Activated CD8-positive, alpha-beta T cell treated with anti-CD3 and anti-CD28 coated beads for 36 hours (primary cell): Measurements from ENCODE around the gene NDUFS5. TPM values are rescaled to one million over a fixed set of nuclear protein-coding genes. Genes with fewer than 3 reads are reported as not detected.
"Not testable (repeated sequence)": the region's sequence is repeated elsewhere in the genome, so short reads cannot be mapped to it uniquely, and the experiment has no call there.

ENCODE experiments used
- ATAC-seq: fragments of 200-7000 bp; cut with Tn5 transposase; one replicate; pipeline ENCODE4 v1.10.0; 2021; ENCODE audit warnings: mild to moderate bottlenecking, moderate library complexity
- CTCF ChIA-PET: fragments of 350-600 bp; sonication (Branson Sonifier 250); formaldehyde crosslinking; loops from one replicate; lab custom pipeline; 2021; ENCODE audit warnings: antibody characterized with exemption; lab: Charles Lee
- POLR2A ChIA-PET: fragments of 350-600 bp; sonication (Branson Sonifier 250); formaldehyde crosslinking; loops from one replicate; lab custom pipeline; 2021; ENCODE audit warnings: antibody characterized with exemption; lab: Charles Lee
- DNase-seq: peaks from one replicate; pipeline ENCODE4 v3.0.0-alpha.2; 2020
- H3K27ac Mint-ChIP-seq: one replicate; pipeline ENCODE4 v1.8.0; 2021; ENCODE audit warnings: mild to moderate bottlenecking, mixed read lengths
- H3K27me3 Mint-ChIP-seq: one replicate; pipeline ENCODE4 v1.8.0; 2021; ENCODE audit warnings: mixed read lengths
- H3K36me3 Mint-ChIP-seq: one replicate; pipeline ENCODE4 v1.8.0; 2021; ENCODE audit warnings: low read depth, mixed read lengths
- H3K4me1 Mint-ChIP-seq: one replicate; pipeline ENCODE4 v1.8.0; 2021; ENCODE audit warnings: low read depth, mixed read lengths
- H3K4me3 Mint-ChIP-seq: one replicate; pipeline ENCODE4 v1.8.0; 2021; ENCODE audit warnings: mild to moderate bottlenecking, moderate library complexity, mixed read lengths
- H3K9me3 Mint-ChIP-seq: one replicate; pipeline ENCODE4 v1.8.0; 2021; ENCODE audit warnings: mixed read lengths
- CTCF ChIP-seq: fragments of 200-600 bp; IDR thresholded peaks from one replicate; pipeline ENCODE4 v1.8.0; 2022; ENCODE audit warnings: antibody characterized with exemption, mild to moderate bottlenecking
- intact Hi-C: fragments of 100-400 bp; cut with micrococcal nuclease; formaldehyde crosslinking; loops from one replicate; pipeline ENCODE4 v1.10.0; 2022
- total RNA-seq, 2 experiments: library from RNA; stranded (reverse); gene quantifications; one replicate each; pipeline ENCODE4 v1.2.3, GENCODE V29; 2021

The NDUFS5 gene
- total RNA-seq, 2 experiments from 2014 or later: 153 to 178 TPM

- ChIA-PET CTCF (interaction anchor here (1.6 kb wide), 1 partner anchor 27 kb away, joined by 4 read pairs; no protein-coding TSS in a partner anchor), POLR2A (interaction anchor here (0.6 kb wide), 1 partner anchor 257 kb away, joined by 4 read pairs; no protein-coding TSS in a partner anchor)
- no peaks in the 10 kb centered on the region for H3K36me3 Mint-ChIP-seq
- no peak overlapping the region for H3K27ac Mint-ChIP-seq
- TF ChIP-seq CTCF: no peak
- no peaks in the 10 kb centered on the region for H3K9me3 Mint-ChIP-seq
- H3K4me1 Mint-ChIP-seq: no peaks in the 10 kb centered on the region
- H3K4me3 Mint-ChIP-seq: no peak overlapping the region
- intact Hi-C loops: no loop called here
- H3K27me3 Mint-ChIP-seq: no peaks in the 10 kb centered on the region
- DNase-seq (no peak), ATAC-seq (no peak)
Measured at GRCh38 chr1:39065542-39065941, 39.4 kb downstream of the NDUFS5 start.

- CTCF ChIA-PET: interaction anchor here (1.2 kb wide), 1 partner anchor 24 kb away, joined by 4 read pairs; no protein-coding TSS in a partner anchor
- H3K4me1 Mint-ChIP-seq, H3K9me3 Mint-ChIP-seq, H3K27me3 Mint-ChIP-seq, H3K4me3 Mint-ChIP-seq, H3K36me3 Mint-ChIP-seq, POLR2A ChIA-PET, DNase-seq, H3K27ac Mint-ChIP-seq, ATAC-seq, intact Hi-C loops: not testable (repeated sequence)
Measured at GRCh38 chr1:39068227-39068626, 42.1 kb downstream of the NDUFS5 start.

- H3K9me3 Mint-ChIP-seq, H3K4me3 Mint-ChIP-seq, CTCF ChIA-PET, POLR2A ChIA-PET, intact Hi-C loops, H3K27ac Mint-ChIP-seq, ATAC-seq, DNase-seq, H3K36me3 Mint-ChIP-seq, H3K4me1 Mint-ChIP-seq, H3K27me3 Mint-ChIP-seq: not testable (repeated sequence)
Measured at GRCh38 chr1:39071557-39071956, 45.4 kb downstream of the NDUFS5 start.

- ATAC-seq (no peak), DNase-seq (no peak)
- no peak overlapping the region for H3K4me3 Mint-ChIP-seq
- no peak overlapping the region for H3K27ac Mint-ChIP-seq
- intact Hi-C loops: no loop called here
- POLR2A ChIA-PET: no interaction called here
- peaks cover 10% of the 10 kb centered on the region for H3K27me3 Mint-ChIP-seq
- TF ChIP-seq CTCF: no peak
- peaks cover 2% of the 10 kb centered on the region for H3K4me1 Mint-ChIP-seq
- CTCF ChIA-PET: no interaction called here
- no peaks in the 10 kb centered on the region for H3K36me3 Mint-ChIP-seq
- peaks cover 2% of the 10 kb centered on the region for H3K9me3 Mint-ChIP-seq
Measured at GRCh38 chr1:39076127-39076798, 50.1 kb downstream of the NDUFS5 start.

GRCh38 chr1:39076799-39077148, 50.6 kb downstream of the NDUFS5 start:
- H3K36me3 Mint-ChIP-seq: no peaks in the 10 kb centered on the region
- peaks cover 1% of the 10 kb centered on the region for H3K9me3 Mint-ChIP-seq
- no peak for ATAC-seq
- POLR2A ChIA-PET: no interaction called here
- no peak for DNase-seq
- no peak overlapping the region for H3K4me3 Mint-ChIP-seq
- peaks cover 2% of the 10 kb centered on the region for H3K4me1 Mint-ChIP-seq
- peaks cover 10% of the 10 kb centered on the region for H3K27me3 Mint-ChIP-seq
- CTCF ChIA-PET: no interaction called here
- intact Hi-C loops: no loop called here
- TF ChIP-seq CTCF: no peak
- H3K27ac Mint-ChIP-seq: no peak overlapping the region

GRCh38 chr1:39080269-39080826, 54.2 kb downstream of the NDUFS5 start:
- CTCF ChIA-PET: interaction anchor here (1.0 to 3.1 kb wide), 2 partner anchors 12 to 19 kb away, joined by 3 to 12 read pairs; no protein-coding TSS in a partner anchor

More at GRCh38 chr1:39080269-39080826, 54.2 kb downstream of the NDUFS5 start:
- Mint-ChIP-seq H3K27ac (no peak overlapping the region), H3K4me3 (peak overlapping the region; percentile 49), H3K9me3 (no peaks in the 10 kb centered on the region), H3K36me3 (no peaks in the 10 kb centered on the region), H3K4me1 (peaks cover 2% of the 10 kb centered on the region), H3K27me3 (peaks cover 17% of the 10 kb centered on the region)
- intact Hi-C loops: no loop called here
- no peak for TF ChIP-seq CTCF
- ATAC-seq: no peak
- DNase-seq: no peak
- POLR2A ChIA-PET: interaction anchor here (0.5 to 0.6 kb wide), 2 partner anchors 97 to 914 kb away, joined by 3 read pairs; no protein-coding TSS in a partner anchor
